ENCODE results near the gene MSL3. TPM values are rescaled to one million over a fixed set of nuclear protein-coding genes. Genes with fewer than 3 reads are reported as not detected.

Gene MSL3
- total RNA-seq, 1 experiment from 2014 or later, result 39.0 TPM

Other genes starting within 250 kb of the MSL3 start
- 0.27 and 0.44 TPM in 2 replicates for gene ARHGAP6, start 92.3 kb upstream of the MSL3 start, total RNA-seq (2014; rRNA removed; shearing (Covaris generic))

Measured in M059J (cell line).